WI38 (cell line): ENCODE results near the gene SH3BP2.

ENCODE experiments used
- H3K4me3 ChIP-seq: 2 replicates; pipeline ENCODE4 v1.5.1; 2011; ENCODE audit warnings: low read depth, mild to moderate bottlenecking, control low read depth, low read length
- CTCF ChIP-seq: IDR thresholded peaks from 2 replicates; pipeline ENCODE4 v1.5.1; 2012; ENCODE audit warnings: low read depth, mild to moderate bottlenecking, control low read depth, low read length

SH3BP2 gene

GRCh38 chr4:2828758-2829181 is 35.9 kb downstream of the SH3BP2 start:
- no peak for TF ChIP-seq CTCF
- H3K4me3 ChIP-seq, result no peak overlapping the region

GRCh38 chr4:2829321-2829932 is 36.5 kb downstream of the SH3BP2 start:
- TF ChIP-seq CTCF, result no peak
- H3K4me3 ChIP-seq, result no peak overlapping the region

GRCh38 chr4:2829933-2830451 is 37.1 kb downstream of the SH3BP2 start:
- no peak for TF ChIP-seq CTCF
- no peak overlapping the region for H3K4me3 ChIP-seq

GRCh38 chr4:2830632-2831610 is 38.0 kb downstream of the SH3BP2 start:
- H3K4me3 ChIP-seq, result no peak overlapping the region
- no peak for TF ChIP-seq CTCF

GRCh38 chr4:2831611-2832308 is 38.9 kb downstream of the SH3BP2 start:
- no peak for TF ChIP-seq CTCF
- no peak overlapping the region for H3K4me3 ChIP-seq

- TF ChIP-seq CTCF, result no peak
- no peak overlapping the region for H3K4me3 ChIP-seq
Measured at GRCh38 chr4:2832309-2832980, 39.6 kb downstream of the SH3BP2 start.
